Measurements from ENCODE around the gene CNTN6.

The CNTN6 gene

DNA sequence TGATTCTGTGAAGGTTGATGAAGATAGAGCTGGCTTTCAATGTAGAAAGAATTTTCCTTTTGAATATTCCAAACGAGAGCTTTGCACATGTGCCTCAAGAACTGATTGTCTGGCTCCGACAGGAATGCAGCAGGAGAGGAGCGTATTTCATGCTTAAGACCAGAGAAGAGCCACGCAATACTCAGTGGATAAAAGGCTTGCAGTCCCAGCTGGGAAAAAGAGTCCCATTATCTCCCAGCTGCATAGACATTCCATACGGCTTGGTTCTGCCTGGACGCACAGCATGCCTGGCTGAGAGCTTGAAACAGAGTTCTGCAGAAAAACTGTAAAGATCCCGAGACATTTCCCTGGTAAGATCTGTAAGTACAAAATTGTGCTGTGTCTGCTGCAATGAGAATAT, at the start of gene CNTN6:
TSS of gene CNTN6 (plus strand) at position 254 of the 400 bp plus-strand sequence. CDS start 54,985 bp downstream, outside the sequence.
- no peak for DNase-seq

DNA sequence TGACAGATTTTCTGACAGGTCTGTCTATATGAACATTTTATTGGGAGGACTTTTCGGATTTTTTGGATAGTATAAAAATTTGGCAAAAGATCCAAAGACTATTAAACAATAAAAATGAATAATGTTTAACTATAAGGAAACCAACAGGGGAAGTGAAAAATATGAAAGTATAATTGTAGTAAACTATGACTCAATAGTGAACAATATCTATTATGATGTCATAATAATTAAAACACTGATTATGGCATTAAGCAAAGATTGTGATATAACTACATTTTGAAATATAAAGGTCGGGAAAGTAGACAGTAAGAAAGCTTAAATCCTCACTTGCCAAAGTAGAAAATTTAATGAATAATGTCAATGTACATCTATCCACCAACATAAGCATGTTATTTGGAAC, 44.3 kb upstream of the CNTN6 start:
- DNase-seq, result no peak

DNA sequence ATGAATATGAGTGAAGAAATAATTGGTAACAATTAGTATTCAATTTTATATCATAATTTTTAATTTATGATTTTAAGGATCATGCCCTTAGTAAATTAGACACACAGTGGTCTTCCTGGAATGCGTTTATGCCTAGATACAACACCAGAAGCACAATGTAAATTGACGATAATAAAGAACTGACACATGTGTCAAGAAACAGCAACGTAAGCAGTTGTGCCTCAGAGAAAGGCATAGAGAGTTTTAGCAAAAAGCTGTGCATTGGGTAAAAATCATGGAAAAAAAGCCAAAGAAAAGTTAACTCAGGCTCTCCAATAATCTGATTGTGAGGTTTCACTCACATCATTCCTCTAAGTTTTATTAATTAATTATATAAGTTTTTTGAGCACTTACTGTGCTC, 37.0 kb upstream of the CNTN6 start:
- DNase-seq, result no peak

DNA sequence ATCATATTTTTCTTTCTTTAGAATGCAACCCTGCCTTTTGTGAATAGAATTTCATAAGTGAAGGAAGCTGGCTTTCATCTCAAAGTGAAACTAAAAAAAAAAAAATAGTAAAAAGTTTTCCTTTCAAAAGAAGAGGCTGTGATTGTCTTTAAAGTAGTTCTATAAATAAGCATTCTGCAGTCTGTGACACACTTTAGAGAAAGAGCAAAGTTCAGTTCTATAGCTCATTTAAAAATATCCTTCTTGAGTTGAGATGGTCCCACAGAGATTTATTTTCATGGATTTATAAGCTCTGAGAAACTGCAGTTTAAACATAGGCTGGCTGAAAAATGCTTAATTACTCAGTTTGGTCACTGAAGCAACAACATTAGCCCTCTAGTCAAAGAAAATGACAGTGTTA, 36.1 kb upstream of the CNTN6 start:
- no peak for DNase-seq

DNA sequence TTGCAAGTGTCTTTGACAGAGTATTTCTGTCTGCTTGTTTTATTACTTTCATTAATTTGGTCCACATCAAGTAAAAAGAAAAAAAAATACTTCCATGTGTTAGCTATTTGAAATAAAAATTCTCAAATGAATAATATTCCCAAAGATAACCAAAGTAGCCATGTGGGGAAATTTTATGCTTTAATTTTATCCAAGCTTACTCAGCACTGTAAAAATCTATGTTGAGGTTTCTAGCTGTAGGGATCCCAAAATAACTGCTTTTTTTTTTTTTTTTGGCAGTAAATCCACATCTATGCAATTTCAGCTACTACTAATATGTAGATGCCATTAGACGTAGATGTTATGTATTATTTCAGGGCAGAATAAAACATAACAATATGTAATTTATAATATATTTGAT, 35.4 kb upstream of the CNTN6 start:
- DNase-seq, result no peak

DNA sequence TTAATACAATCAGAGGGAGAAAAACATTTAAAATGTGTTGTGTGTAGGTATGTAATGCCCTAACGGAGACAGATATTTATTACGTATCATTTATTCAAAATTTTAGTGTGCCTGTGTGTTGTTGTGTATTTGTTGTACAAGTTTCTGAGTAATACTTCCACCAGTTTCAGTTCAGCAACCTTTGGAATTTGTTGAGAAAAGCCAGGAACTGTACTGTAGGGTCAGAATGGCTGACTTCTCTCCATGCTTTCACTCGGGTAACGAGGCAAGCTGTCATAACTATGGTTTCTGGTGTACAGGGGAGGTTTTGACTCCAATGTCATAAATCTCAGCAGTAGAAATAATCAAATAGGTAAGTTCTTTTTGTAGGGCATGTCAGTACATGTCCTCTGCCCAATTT, 23.8 kb upstream of the CNTN6 start:
- no peak for DNase-seq

DNA sequence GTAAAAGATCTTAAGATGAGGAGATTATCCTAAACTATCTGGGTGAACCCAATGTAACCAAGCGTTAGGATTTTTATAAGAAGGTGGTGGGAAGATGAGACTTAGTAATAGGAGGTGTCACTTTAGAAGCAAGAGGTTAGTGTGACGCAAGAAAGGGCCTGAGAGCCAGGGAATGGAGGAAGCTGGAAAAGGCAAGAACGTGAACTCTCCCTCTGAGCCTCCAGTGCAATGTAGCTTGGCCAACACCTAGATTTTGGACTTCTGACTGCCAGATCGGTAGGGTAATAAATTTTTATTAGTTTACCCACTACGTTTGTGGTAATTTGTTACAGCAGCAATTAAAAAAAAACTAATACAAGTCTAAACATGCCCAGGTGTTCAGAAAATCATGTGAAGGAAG, 20.8 kb upstream of the CNTN6 start:
- DNase-seq, result no peak

DNA sequence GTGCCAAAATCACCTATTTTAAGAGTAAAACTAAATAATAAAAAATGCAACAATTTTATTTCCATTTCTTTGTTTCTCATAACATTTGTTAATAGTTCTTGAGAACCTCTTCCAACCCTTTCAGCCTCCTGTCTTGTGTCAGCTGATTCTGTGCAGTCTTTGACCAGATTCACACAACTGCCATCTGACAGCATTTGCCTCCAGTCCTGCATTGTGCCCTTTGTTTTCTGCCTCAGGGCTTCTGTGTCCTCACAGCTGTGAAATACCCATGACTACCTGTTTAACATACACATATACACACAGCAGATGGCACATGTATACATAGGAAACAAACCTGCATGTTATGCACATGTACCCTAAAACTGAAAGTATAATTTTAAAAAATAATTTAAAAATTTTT, 13.2 kb upstream of the CNTN6 start:
- DNase-seq, result no peak

DNA sequence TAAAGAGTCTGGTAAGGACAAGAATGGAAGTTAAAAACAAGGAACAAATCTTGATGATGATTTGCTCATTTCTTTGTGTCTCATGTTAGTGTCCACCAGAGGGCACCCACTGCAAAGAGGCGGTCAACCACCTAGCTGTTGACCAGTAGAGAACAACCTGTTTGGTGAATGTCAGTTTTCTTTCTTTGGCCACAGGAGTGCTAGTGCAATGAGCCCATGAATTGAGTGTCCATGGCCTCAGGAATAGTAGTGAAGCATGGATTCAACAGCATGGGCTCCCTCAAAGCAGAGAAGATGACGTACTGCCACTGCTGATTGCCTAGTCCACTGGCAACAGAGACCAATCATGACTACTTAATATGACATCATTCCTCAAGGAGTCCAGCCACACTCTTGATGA, 10.7 kb upstream of the CNTN6 start:
- no peak for DNase-seq

DNA sequence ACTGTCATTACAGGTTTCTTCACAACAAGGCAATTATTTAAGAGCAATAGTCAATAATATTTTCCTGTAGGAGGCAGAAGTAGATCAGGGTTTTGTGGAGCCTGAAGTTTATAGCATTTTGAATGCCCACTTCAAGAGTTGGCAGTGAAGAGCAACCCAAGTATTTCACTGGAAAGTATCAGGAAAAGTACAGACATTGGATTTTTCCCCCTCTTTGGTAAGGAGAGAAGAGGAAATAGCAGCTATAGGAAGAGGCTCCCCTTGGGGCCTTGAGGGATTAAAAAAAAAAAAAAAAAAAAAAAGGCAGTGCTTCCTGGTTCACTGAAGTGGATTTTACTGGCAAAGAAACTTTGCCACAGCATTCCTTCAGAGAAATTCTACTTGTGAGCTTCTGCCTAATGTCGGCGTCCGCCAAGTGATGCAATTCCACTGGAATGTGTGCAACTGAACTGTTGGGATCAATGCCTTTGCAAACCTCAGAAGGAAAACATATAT, 5.7 kb upstream of the CNTN6 start:
- DNase-seq, result no peak

DNA sequence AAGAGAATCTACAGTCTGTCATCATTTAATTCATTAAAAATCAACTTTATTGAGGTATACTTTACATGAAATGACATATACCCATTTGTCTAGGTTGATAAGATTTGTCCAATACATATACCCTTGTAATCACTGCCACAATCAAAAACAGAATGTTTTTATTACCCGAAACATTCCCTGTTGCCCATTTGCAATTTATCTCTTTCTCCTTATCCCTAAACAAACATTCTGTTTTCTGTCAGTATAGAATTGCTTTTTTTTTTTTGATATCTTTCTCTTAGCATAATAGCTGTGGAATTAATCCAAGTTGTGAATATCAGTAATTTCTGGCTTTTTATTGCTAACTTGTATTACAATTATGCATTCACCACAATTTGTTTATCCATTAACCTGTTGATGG, 4.3 kb upstream of the CNTN6 start:
- no peak for DNase-seq

DNA sequence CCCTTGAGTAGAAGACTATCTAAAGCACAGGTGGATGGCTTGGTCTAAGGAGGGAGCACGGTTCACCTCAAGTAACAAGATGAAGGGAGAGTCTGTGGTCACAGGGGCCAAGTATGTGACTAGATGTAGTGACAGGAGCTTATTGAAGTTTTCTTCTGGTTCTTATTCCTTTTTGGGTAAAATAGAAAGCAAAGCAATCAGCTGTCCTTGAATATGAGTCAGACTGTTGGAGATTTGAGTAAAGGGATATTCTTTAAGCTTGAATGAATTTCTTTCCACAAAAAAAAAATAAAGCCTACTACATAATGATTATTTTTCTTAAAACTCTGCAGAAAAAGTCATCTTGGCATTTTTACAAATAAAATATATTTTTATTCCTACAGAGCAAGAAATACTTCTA, 1.5 kb upstream of the CNTN6 start:
- DNase-seq, result no peak

DNA sequence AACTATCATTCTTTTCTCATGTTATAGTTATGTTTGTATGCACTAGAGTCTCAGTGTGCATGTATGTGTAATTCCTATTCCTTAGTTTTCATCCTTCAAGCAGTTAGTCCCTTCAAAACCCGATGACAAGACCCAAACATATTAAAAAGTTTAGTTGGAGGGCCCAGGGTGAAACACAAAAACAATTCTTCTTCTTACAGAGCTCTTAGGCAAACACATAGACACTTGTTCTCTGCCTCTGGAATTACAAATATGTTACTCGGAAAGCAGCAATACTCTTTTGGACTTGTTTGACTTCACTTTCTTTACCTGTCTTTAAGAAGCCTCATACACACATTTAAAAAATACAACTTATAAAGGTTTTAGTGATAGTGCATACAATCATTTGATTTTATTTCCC, 763 bp upstream of the CNTN6 start:
- no peak for DNase-seq

DNA sequence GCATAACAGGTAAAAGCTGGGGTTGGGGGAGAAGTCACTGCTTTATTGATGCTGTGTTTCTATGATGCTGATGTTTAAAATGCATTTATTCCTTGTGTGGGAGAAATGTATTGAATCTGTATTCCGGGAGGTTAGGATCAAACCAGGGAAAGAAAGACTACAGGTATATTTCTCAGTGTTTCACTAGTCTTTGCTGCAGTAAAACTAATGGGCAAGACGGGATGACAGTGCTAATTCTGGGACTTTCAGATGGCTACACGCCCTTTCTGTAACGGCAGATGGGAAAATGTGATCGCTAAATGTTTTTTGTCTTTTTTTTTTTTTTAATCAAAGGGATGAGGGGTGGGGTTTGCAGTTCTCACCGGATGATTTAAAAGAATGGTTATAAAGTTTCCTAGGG, 393 bp downstream of the CNTN6 start:
- no peak for DNase-seq

DNA sequence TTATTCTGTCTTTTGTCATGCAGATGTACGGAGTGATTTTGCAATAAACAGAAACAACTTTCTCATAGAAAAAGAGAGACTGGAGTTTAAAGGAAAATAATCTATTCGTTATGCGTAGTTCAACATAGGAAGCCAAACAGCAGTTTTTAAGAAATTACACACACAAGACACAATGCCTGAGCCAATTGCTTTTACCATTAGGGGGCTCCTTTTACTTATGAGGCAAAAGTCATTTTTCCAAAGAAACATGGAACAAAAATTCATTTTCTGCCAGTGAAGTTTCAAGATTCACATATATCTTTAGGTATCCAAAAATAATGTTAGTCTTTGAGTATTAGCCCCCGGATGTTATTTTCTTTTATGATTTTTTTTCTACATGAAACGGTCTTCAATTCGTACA, 10.7 kb downstream of the CNTN6 start:
- DNase-seq, result no peak

DNA sequence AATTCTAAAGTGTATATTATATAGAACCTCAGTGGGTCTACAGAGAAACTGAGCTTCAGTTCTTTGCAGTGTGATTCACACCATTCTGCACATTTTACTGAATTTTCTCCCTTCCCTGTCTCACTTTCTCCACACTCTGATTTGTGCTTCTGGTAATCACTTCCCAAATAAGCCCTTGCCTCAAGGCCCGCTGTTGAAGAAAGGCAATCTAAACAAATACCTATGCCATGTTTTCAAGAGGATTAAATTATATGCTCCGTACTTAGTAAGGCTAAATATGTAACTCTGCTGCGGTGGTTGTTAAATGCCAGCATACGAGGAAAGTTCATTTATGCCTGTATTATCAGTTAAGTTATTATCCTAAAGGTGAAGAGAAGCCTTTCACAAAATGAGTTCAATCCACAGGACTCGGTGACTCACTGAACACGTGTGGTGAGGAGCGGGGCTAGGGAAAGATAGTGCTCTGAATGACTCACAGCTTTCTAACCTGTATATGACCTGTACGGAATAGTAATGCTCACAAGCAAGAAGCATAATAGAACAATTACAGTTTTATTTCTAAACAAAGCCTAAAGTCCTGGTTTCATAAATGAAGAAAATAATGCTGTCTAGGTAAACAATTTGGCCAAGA, 25.1 kb downstream of the CNTN6 start:
- DNase-seq, result no peak

DNA sequence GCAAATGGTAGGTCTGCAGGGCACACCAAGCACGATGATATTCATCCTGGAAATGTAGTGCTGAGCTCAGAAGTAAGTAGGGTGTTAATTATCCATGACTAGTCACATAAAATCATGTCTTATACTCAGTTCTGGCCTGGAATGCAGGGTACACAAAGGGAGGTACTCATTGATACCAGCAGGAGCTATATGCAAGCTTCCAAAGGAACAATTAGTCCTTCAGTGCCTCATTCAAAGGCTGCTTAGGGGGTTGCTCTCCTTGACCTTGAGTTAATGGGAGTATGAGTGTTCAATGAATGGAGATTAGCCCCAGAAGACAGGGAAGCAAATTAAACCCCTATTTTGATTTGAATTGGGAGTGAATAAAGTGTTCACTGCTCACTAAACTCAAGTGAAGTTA, 38.3 kb downstream of the CNTN6 start:
- DNase-seq, result no peak

DNA sequence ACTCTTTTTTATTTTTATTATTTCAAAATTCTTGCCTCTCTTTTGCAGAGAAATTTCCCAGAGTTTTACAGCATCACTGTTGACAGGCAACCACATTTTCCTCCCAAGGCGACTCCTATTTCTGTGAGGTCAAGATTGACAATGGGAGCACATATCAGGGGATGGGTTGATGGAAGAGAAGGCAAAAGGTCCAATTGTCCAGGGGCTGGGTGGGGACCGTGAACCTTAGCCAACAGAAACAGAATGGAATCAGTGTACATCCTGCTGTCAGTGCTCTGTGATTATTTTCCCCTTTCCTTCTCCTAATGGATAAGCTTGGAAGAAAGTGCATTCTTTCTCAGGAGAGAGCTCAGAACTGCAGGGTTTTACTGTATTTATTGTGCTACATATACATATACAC, 42.4 kb downstream of the CNTN6 start:
- DNase-seq, result no peak

DNA sequence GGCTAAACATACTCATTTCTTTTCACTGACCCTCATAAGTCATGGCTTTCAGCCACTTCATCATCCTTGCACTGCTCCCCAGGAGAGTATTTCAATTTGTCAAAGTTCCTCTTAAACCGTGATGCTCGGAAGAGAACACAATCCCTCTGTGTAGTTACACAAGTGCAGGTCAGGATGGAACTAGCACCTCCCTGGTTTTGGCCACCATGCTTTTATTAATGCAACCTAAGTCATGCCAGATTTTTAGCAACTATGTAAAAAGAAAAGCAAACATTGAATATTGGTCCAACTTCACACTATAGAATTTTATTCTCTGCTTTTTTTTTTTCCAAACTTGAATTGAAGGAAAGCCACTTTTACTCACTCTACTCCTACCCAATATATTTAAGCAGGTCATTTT, 45.2 kb downstream of the CNTN6 start:
- DNase-seq, result no peak

DNA sequence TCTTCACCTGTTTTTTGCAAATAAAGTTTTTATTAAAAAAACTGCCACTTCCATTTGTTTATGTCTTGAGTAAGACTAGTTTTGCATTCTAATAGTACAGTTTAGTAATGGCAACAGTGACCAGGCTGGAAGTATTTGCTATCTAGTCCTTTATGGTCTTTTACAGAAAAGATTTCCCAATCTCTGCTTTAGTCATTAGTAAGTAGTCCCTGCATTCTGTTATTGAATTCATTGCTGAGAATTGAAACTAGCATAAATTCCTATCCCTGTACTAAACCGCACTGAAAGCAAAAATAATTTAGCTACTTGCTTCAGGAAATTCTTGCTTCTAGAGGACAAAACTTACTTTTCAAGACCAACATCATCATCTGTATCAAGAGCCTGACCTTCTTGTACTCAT, 46.2 kb downstream of the CNTN6 start:
- no peak for DNase-seq

DNA sequence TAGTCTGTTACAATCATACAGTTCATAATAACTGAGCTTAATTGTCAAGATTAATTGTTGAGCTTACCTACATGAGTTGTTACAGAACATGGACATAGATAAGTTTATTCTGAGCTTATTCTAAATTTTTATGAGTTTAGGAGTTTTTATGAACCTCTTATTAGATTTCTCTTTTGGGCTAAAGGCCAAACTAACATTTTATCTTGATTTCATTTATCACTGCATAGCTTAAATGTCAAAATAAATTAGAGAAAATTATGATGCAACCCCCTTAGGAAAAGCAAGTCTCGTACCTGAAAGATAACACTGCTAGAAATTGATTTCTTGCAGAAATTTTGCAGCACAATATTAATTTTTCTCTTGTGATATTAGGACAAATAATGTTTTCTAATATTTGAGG, 54.5 kb downstream of the CNTN6 start:
- DNase-seq, result no peak

DNA sequence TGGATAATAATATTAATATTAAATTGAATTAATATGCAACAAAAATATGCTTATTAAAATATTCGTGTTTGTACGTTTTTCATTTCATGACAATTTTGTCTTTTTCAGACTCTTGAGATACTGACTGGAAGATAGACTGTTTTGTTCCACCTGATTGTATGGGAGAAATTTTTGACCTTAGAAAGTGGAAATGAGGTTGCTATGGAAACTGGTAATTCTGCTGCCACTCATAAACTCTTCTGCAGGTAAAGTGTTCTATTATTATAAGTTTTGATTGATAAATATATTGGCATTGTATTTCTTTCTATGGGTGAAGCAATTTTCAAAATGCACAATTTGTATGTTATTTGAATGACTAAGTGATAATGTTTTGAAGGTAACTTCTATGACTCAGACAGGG, 55.0 kb downstream of the CNTN6 start:
- DNase-seq, result no peak

DNA sequence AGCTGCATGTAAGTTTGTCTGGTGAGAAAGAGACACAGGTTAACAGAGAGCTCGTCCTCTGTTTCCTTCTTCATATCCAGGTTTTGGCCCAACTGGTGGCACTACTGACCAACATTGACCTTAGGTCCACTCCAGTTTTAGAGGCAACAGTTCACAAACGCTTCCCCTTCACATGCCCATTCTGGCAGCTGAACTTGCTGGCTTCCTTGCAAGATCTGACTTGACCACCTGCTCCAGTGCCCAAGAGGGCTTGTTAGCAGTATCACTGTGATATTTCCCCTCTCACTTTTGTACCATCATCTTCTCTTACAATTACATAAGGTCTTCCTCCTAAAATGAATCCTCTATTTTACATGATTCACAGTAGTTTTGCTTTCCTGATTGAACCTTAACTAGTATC, 71.3 kb downstream of the CNTN6 start:
- no peak for DNase-seq

DNA sequence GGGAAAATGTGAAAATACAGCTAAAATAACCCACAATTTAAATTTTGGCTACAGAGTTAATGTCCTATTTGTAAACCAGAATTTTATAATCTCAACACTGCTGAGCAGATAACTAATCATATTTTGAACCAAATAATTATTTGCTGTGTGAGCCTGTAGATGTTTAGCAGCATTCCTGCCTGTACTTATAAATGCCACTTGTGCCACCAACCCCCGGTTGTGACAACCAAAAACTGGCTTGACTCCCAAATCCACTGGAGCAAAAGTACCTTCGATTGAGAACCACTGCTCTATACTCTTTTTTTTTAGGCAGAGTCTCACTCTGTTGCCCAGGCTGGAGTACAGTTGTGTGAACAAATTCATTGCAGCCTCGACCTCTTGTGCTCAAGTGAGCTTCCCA, 78.5 kb downstream of the CNTN6 start:
- DNase-seq, result no peak

DNA sequence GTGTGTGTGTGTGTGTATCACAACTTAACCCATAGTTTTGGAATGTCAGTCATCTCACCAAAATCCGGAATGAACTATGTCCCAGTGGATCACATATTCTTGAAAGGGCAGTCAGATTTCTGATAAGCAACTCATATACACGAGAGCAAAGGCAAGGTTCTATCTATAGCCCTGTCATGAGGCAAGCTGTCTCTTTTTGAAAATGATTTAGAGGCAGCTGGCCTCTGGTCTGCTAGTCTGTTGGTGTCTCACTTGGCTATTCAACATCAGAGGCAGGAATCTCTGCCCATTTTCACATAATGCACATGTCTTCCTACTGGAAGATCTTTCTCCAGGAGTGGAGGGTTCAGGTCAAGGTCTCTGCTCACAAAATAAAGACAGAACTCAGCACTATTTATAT, 79.8 kb downstream of the CNTN6 start:
- no peak for DNase-seq

DNA sequence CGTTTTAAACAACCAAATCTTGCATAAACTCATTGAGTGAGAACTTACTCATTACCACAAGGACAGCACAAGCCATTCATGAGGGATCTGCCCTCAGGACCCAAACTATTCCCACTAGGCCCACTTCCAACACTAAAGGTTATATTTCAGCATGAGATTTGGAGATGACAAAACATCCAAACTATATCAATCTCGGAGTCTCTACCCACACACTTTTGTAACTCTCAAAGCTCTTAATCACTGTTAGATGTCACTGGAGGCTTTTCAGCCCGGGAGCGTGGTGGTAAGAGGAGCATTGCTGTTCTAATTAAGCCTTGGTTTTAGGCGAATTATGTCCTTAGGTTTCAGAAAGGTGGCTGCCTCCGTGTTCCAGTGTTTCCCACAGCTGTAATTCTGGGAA, 86.3 kb downstream of the CNTN6 start:
- DNase-seq, result no peak
